ENCODE data around the gene TTLL9. TPM values are rescaled to one million over a fixed set of nuclear protein-coding genes. Genes with fewer than 3 reads are reported as not detected.
A peak's percentile ranks its signal among the peaks of the same experiment; 100 is the strongest.

The TTLL9 gene
- total and polyA plus RNA-seq, 2 experiments from 2014 or later = 0.09 to 0.15 TPM

GRCh38 chr20:31951203-31951529, 80.7 kb downstream of the TTLL9 start:
- TF ChIP-seq CTCF (IDR thresholded peaks at IDR 0.05; ENCODE audit: low read depth, low read length) = no peak
- Histone ChIP-seq H3K27ac (peak overlapping the region; percentile 92), H3K36me3 (peaks cover 21% of the 10 kb centered on the region), H3K4me1 (ENCODE audit: low read depth) (peaks cover 7% of the 10 kb centered on the region), H3K27me3 (no peaks in the 10 kb centered on the region), H3K9me3 (ENCODE audit: low read depth) (no peaks in the 10 kb centered on the region), H3K4me3 (peak overlapping the region; percentile 73)
- no peak for DNase-seq (ENCODE audit: low read depth in 1 of 2, low spot score in 1 of 2)

- peak; percentile 97 to 99 for DNase-seq (ENCODE audit: low read depth in 1 of 2, low spot score in 1 of 2)
- Histone ChIP-seq H3K9me3 (ENCODE audit: low read depth) (no peaks in the 10 kb centered on the region), H3K4me1 (ENCODE audit: low read depth) (peaks cover 7% of the 10 kb centered on the region), H3K27me3 (no peaks in the 10 kb centered on the region), H3K27ac (peak within 1 kb of the TSS; percentile 92), H3K4me3 (peak within 1 kb of the TSS; percentile 73), H3K36me3 (peaks cover 16% of the 10 kb centered on the region)
- peak; percentile 91 for TF ChIP-seq CTCF (IDR thresholded peaks at IDR 0.05; ENCODE audit: low read depth, low read length)
Measured at GRCh38 chr20:31951530-31952453, 81.4 kb downstream of the TTLL9 start, which contains the start of gene PDRG1. Gene PDRG1 (minus strand): TSS chr20:31952046. CDS start chr20:31951961, 85 bp downstream.

GRCh38 chr20:31953556-31954148, 83.2 kb downstream of the TTLL9 start:
- peaks cover 7% of the 10 kb centered on the region for H3K4me1 ChIP-seq (ENCODE audit: low read depth)
- H3K36me3 ChIP-seq = no peaks in the 10 kb centered on the region
- H3K4me3 ChIP-seq = no peak overlapping the region
- no peak overlapping the region for H3K27ac ChIP-seq
- no peak for TF ChIP-seq CTCF (IDR thresholded peaks at IDR 0.05; ENCODE audit: low read depth, low read length)
- H3K27me3 ChIP-seq = no peaks in the 10 kb centered on the region
- DNase-seq (ENCODE audit: low read depth in 1 of 2, low spot score in 1 of 2) = no peak
- no peaks in the 10 kb centered on the region for H3K9me3 ChIP-seq (ENCODE audit: low read depth)

GRCh38 chr20:31954500-31954899, 84.1 kb downstream of the TTLL9 start:
- no peak overlapping the region for H3K27ac ChIP-seq
- no peaks in the 10 kb centered on the region for H3K27me3 ChIP-seq
- no peak overlapping the region for H3K4me3 ChIP-seq
- TF ChIP-seq CTCF (IDR thresholded peaks at IDR 0.05; ENCODE audit: low read depth, low read length) = no peak
- no peaks in the 10 kb centered on the region for H3K36me3 ChIP-seq
- peaks cover 7% of the 10 kb centered on the region for H3K4me1 ChIP-seq (ENCODE audit: low read depth)
- no peak for DNase-seq (ENCODE audit: low read depth in 1 of 2, low spot score in 1 of 2)
- H3K9me3 ChIP-seq (ENCODE audit: low read depth) = no peaks in the 10 kb centered on the region

GRCh38 chr20:31956556-31957526, 86.4 kb downstream of the TTLL9 start:
- TF ChIP-seq CTCF (IDR thresholded peaks at IDR 0.05; ENCODE audit: low read depth, low read length) = no peak
- H3K27me3 ChIP-seq = peaks cover 7% of the 10 kb centered on the region
- H3K27ac ChIP-seq = no peak overlapping the region
- no peaks in the 10 kb centered on the region for H3K36me3 ChIP-seq
- no peak overlapping the region for H3K4me3 ChIP-seq
- DNase-seq (ENCODE audit: low read depth in 1 of 2, low spot score in 1 of 2) = no peak
- H3K9me3 ChIP-seq (ENCODE audit: low read depth) = no peaks in the 10 kb centered on the region
- no peaks in the 10 kb centered on the region for H3K4me1 ChIP-seq (ENCODE audit: low read depth)
